ENCODE measurements around the gene MMP25.

GRCh38 chr16:3075523-3075915 is 29.2 kb downstream of the MMP25 start:
- no peak for TF ChIP-seq CTCF (IDR thresholded peaks at IDR 0.05)
- no peak for TF ChIP-seq POLR2A (IDR thresholded peaks at IDR 0.05)
